Muscle layer of duodenum (tissue), 2 donors: Measurements from ENCODE around the gene MAP4K3.
"Not testable (repeated sequence)": the region's sequence is repeated elsewhere in the genome, so short reads cannot be mapped to it uniquely, and the experiment has no call there.

Experiments used
- H3K27ac ChIP-seq: one replicate; pipeline ENCODE4 v1.7.0; 2013; ENCODE audit warnings: mild to moderate bottlenecking, low read length
- H3K27me3 ChIP-seq: one replicate; pipeline ENCODE4 v1.7.0; 2013; ENCODE audit warnings: low read depth, mild to moderate bottlenecking, control low read depth, low read length
- H3K36me3 ChIP-seq, 2 donors: one replicate each; pipeline ENCODE4 v1.7.0; 2013; ENCODE audit warnings: low read length in 2 of 2, control low read depth in 1 of 2, mild to moderate bottlenecking in 1 of 2; ENCODE audit not compliant: insufficient read depth in 2 of 2, control insufficient read depth in 1 of 2
- H3K4me1 ChIP-seq, 2 donors: one replicate each; pipeline ENCODE4 v1.7.0; 2013; ENCODE audit warnings: low read length in 2 of 2, mild to moderate bottlenecking in 2 of 2, control low read depth in 1 of 2, moderate library complexity in 1 of 2; ENCODE audit not compliant: insufficient read depth in 2 of 2, control insufficient read depth in 1 of 2
- H3K4me3 ChIP-seq, 2 donors: one replicate each; pipeline ENCODE4 v1.7.0; 2013; ENCODE audit warnings: low read length in 2 of 2, low read depth in 1 of 2, mild to moderate bottlenecking in 1 of 2
- H3K9me3 ChIP-seq, 2 donors: one replicate each; pipeline ENCODE4 v1.7.0; 2013; ENCODE audit warnings: low read length in 2 of 2, control low read depth in 1 of 2, mild to moderate bottlenecking in 1 of 2; ENCODE audit not compliant: control insufficient read depth in 1 of 2
- donor health status: healthy.

Gene MAP4K3

GRCh38 chr2:39246382-39246980, 190.6 kb downstream of the MAP4K3 start:
- no peak overlapping the region for H3K27ac ChIP-seq
- H3K4me1 ChIP-seq, result no peaks in the 10 kb centered on the region
- no peaks in the 10 kb centered on the region for H3K27me3 ChIP-seq
- no peaks in the 10 kb centered on the region for H3K9me3 ChIP-seq
- H3K4me3 ChIP-seq, result no peak overlapping the region
- H3K36me3 ChIP-seq, result peaks cover 8 to 14% of the 10 kb centered on the region in 2 donors

GRCh38 chr2:39244963-39245625, 192.0 kb downstream of the MAP4K3 start:
- H3K9me3 ChIP-seq, H3K27me3 ChIP-seq, H3K36me3 ChIP-seq, H3K4me1 ChIP-seq, H3K4me3 ChIP-seq, H3K27ac ChIP-seq: not testable (repeated sequence)

- not testable (repeated sequence) for H3K36me3 ChIP-seq, H3K27ac ChIP-seq, H3K4me1 ChIP-seq, H3K27me3 ChIP-seq, H3K9me3 ChIP-seq
- H3K4me3 ChIP-seq, result peak overlapping the region in 1 of 2 donors; percentile 51
These were observed 192.7 kb downstream of the MAP4K3 start for GRCh38 chr2:39244241-39244862.

GRCh38 chr2:39243469-39244123, 193.5 kb downstream of the MAP4K3 start, which contains the start of gene CDKL4:
Gene CDKL4 (minus strand): TSS chr2:39243970.
- Histone ChIP-seq H3K4me1 (no peaks in the 10 kb centered on the region), H3K9me3 (no peaks in the 10 kb centered on the region), H3K36me3 (no peaks in the 10 kb centered on the region), H3K4me3 (peak within 1 kb of the TSS in 1 of 2 donors; percentile 51), H3K27ac (no peak within 1 kb of the TSS), H3K27me3 (no peaks in the 10 kb centered on the region)

- no peak overlapping the region for H3K27ac ChIP-seq
- H3K4me3 ChIP-seq, result no peak overlapping the region
- H3K27me3 ChIP-seq, result no peaks in the 10 kb centered on the region
- H3K36me3 ChIP-seq, result no peaks in the 10 kb centered on the region
- H3K9me3 ChIP-seq, result no peaks in the 10 kb centered on the region
- no peaks in the 10 kb centered on the region for H3K4me1 ChIP-seq
These were observed 195.5 kb downstream of the MAP4K3 start for GRCh38 chr2:39241588-39241987.

GRCh38 chr2:39240758-39241157, 196.3 kb downstream of the MAP4K3 start:
- no peaks in the 10 kb centered on the region for H3K27me3 ChIP-seq
- H3K4me1 ChIP-seq, result no peaks in the 10 kb centered on the region
- H3K27ac ChIP-seq, result no peak overlapping the region
- no peak overlapping the region for H3K4me3 ChIP-seq
- peaks cover 0 to 4% of the 10 kb centered on the region in 2 donors for H3K9me3 ChIP-seq
- no peaks in the 10 kb centered on the region for H3K36me3 ChIP-seq

GRCh38 chr2:39234754-39235153, 202.3 kb downstream of the MAP4K3 start:
- Histone ChIP-seq H3K36me3 (no peaks in the 10 kb centered on the region), H3K4me1 (no peaks in the 10 kb centered on the region), H3K27ac (no peak overlapping the region), H3K4me3 (no peak overlapping the region), H3K27me3 (no peaks in the 10 kb centered on the region), H3K9me3 (peaks cover 0 to 4% of the 10 kb centered on the region in 2 donors)

- Histone ChIP-seq H3K4me3 (no peak overlapping the region), H3K27ac (no peak overlapping the region), H3K27me3 (no peaks in the 10 kb centered on the region), H3K9me3 (peaks cover 0 to 4% of the 10 kb centered on the region in 2 donors), H3K36me3 (no peaks in the 10 kb centered on the region), H3K4me1 (no peaks in the 10 kb centered on the region)
These were observed 204.9 kb downstream of the MAP4K3 start for GRCh38 chr2:39232141-39232540.

GRCh38 chr2:39228413-39229209, 208.5 kb downstream of the MAP4K3 start:
- no peaks in the 10 kb centered on the region for H3K9me3 ChIP-seq
- H3K4me1 ChIP-seq, result no peaks in the 10 kb centered on the region
- peak overlapping the region; percentile 51 to 53 for H3K4me3 ChIP-seq
- H3K27ac ChIP-seq, result no peak overlapping the region
- no peaks in the 10 kb centered on the region for H3K36me3 ChIP-seq
- H3K27me3 ChIP-seq, result no peaks in the 10 kb centered on the region

GRCh38 chr2:39227628-39228412, 209.3 kb downstream of the MAP4K3 start:
- Histone ChIP-seq H3K36me3 (no peaks in the 10 kb centered on the region), H3K27me3 (no peaks in the 10 kb centered on the region), H3K4me1 (no peaks in the 10 kb centered on the region), H3K4me3 (peak overlapping the region; percentile 51 to 53), H3K27ac (no peak overlapping the region), H3K9me3 (no peaks in the 10 kb centered on the region)
